HG03025 (cell line): Measurements from ENCODE around the gene ODAD3.
"Not testable (repeated sequence)": the region's sequence is repeated elsewhere in the genome, so short reads cannot be mapped to it uniquely, and the experiment has no call there.

ENCODE experiments used
- ATAC-seq: cut with Tn5 transposase; IDR thresholded peaks from one replicate; pipeline ENCODE4 v1.9.1; 2021; ENCODE audit warnings: mild to moderate bottlenecking, moderate library complexity; ENCODE audit not compliant: unreplicated experiment, low FRiP score

The ODAD3 gene

DNA sequence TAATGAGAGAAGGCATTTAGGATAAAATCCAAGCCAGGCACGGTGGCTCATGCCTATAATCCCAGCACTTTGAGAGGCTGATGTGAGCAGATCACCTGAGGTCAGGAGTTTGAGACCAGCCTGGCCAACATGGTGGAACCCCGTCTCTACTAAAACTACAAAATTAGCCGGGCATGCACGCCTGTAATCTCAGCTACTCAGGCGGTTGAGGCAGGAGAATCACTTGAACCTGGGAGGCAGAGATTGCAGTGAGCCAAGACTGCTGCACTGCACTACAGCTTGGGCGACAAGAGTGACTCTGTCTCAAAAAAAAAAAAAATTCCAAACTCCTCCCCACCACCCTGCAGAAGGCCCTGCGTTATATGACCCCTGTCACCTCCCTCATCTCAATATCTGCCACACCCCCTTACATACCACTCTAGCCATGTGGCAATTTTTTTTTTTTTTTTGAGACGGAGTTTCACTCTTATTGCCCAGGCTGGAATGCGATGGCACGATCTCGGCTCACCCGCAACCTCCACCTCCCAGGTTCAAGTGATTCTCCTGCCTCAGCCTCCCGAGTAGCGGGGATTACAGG is 55.6 kb downstream of the ODAD3 start:
- ATAC-seq = not testable (repeated sequence)

DNA sequence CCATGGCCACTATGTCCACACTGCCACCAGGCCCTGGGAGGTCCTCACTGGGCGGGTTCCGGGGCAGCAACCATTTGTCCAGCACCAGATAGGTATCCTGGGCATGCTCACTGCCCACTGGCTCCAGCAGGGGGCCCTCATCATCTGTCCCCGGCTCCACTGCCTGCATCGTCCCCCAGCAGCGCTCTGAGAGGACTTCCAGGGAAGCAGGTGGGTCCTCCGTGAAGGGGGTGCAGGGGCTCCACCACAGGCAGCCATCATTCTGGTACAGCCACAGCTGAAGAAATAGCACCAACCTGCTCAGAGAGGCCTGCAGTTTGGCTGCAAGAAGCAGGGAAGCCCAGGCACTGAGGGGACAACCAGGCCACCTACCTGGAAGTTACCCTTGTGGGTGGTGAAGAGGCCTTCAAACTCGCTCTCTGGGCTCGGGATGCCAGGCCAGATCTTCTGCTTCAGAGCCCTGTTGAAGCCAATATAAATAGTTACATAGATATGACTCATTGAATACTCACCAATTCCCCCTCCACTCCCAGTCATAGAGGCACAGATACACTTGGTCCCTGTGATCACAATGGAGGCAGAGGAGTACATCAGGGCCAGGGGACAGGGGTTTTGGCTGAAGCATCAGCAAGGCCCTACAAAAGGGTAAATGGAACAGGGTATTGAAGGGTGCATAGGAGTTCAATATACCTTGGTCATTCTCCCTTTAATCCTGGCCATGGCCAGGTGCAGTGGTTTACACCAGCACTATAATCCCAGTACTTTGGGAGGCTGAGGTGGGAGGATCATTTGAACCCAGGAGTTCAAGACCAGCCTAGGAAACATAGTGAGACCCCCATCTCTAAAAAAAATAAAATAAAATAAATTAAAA is 56.4 kb downstream of the ODAD3 start:
- no peak for ATAC-seq

DNA sequence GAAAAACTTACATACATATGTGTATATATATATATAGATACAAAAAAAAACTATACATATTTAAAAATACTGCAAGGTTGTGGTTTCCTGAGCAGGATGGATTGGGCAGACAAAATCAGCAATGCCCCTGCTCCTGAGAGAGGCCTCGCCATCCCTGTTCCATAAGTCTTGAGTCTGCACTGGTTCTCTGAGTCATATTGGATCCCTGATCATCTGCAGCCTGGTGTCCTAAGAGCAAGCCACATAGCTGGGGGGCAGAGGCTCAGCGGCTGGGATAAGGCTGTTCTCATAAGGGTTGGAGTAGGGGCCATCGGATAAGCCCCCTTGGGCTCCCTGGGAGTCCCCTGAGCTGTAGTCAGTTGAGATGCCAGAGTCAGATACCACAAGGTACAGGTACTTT is 57.2 kb downstream of the ODAD3 start:
- ATAC-seq = no peak

DNA sequence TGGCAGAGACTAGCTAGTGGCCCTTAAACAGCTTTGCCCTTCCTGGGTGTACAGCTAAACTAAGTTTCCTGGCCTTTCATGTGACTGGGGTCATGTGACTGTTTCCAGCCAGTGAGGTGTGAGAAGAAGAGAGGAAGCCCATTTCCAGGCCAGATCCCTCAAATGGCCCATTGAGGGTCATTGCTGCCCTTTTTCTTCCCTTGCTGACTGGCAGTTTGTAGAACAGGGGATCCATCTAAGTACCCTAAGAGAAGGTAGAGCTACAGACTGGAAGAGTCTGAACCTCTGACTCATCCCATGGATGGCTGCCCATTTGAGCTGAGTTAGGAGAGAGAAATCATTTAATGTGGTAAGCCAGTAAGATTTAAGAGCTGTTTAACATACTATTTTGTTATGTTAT is 57.7 kb downstream of the ODAD3 start:
- ATAC-seq = no peak

DNA sequence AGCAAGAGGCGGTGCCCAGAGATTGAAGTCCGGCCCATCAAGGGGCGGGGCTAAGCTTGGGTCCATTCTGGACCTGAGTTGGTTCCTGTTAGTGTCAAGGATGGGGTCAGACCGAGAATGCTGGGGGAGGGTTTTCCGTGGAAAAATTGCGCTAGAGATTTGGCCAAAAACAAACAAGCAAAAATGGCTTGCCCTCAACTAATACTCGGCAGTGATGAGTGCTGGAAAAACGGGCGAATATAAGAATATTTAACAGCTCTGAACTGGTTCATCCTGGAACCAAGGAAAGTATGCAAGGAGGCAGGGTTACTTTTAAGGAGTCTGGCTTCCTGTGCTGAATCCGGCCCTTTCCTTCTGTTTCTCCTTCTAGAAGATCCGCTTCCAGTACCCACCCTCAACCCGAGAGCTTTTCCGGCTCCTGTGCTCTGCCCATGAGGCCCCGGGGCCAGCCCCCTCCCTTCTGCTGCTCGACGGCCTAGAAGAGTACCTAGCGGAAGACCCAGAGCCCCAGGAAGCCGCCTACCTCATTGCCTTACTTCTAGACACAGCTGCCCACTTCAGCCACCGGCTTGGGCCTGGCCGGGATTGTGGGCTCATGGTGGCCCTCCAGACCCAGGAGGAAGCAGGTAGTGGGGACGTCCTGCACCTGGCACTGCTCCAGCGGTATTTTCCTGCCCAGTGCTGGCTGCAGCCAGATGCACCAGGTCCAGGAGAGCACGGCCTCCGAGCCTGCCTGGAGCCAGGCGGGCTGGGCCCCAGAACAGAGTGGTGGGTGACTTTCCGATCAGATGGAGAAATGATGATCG is 59.6 kb downstream of the ODAD3 start:
- ATAC-seq = no peak

DNA sequence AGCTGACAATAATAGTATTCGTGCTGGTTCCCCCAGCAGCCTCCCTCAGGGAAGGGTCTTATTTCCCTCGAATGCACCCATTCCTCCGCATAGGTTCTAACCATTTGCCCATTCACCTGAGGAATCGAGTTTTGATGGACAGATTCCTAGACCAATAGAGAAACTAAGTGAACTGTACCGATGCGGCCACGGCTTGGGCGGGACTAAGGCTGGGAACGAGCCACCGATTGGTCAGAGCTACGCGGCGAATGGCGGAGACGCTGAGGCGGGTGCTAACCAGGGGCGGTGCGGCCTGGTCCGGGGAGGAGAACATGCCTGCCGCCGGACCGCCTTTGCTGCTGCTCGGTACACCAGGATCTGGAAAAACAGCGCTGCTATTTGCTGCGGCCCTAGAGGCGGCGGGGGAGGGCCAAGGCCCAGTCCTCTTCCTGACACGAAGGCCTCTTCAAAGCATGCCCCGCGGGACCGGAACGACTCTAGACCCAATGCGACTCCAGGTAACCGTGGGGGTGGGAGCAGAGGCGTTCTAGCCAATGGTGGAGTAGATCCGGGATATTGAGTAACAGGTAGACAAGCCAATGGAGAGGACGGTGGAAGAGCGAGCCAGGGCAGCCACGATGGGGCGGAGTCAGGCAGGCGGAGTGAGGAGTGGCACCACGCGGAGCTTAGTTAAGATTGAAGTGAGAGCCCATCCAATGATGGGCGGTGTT is 60.3 kb downstream of the ODAD3 start, which contains the start of gene SWSAP1:
Gene SWSAP1 (plus strand): TSS at position 234 of the 710 bp plus-strand sequence. CDS start 15 bp downstream, at position 249.
- peak; percentile 82 for ATAC-seq

DNA sequence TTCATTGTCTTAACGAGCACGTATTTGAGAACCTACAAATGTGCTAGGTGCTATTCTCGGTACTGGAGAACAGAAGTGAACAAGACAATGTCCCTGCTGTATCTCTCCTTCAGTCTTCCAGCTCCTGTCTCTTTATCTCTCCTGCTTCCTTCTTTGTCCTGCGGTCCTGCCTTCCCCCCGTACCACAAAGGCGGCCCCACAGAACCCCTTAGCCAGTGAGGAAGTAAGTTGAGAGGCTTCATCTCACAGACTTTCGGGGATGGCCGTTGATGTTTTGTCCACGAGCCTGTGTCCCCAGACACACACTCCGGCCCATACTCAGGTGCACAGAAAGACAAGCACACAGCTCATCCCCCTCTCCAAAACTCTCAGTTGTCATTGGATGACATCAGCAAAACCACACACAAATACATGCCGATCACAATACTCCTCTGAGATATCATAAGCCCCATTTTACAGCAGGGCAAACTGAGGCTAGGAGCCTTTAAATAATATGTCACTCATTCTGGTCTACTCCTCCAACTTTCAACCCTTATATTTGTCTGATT is 61.0 kb downstream of the ODAD3 start:
- no peak for ATAC-seq

DNA sequence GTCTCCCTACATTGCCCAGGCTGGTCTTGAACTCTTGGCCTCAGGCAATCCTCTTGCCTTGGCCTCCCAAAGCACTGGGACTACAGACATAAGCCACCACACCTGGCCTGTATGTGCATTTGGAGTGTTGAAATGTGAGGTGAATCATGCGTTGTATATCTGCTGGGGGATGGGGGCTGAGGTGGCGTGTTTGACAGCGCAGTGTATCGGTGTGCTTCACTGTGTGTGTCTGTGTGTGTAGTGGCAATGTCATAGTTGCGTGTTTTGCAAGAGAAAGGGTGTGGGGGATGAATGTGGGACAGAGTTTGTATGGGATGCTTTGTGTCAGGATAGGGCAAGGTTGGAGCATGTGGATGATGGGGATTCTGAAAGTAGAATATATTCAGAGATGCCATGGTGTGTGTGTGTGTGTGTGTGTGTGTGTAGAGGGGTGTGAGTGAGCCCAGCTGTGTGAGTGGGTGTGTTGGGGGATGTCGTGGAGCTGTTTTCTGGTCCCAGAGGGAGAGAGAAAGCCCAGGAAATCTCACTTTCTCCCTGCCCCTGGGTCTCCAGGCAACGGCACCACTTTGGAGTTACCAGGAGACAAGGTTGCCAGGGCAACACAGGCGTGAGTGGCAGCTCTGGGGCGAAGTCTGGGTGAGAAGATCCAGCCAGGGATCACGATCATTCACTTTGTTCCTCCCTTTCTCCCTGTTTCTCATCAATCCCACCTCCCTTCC is 61.6 kb downstream of the ODAD3 start:
- no peak for ATAC-seq

DNA sequence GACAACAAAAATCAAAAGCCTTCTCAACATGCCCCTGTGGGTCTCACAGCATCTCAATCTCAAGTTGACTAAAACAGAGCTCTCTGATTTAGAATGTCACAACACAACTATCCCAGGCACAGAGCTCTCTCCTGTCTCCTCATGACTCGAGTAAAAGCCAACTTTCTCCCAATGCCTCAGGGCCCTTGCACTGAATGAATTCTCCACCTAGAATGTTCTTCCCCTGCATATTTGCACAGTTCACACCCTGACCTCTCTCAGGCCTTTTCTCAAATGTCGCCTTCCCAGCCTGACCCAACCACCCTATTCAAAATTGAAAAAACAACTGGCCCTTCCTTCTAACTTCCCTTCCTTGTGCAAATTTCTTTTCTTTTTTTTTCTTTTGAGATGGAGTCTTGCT is 64.2 kb downstream of the ODAD3 start:
- no peak for ATAC-seq
